HG03342 (cell line): Measurements from ENCODE around the gene FBXW8.

Source experiments
- ATAC-seq: cut with Tn5 transposase; IDR thresholded peaks from one replicate; pipeline ENCODE4 v1.9.1; 2021; ENCODE audit warnings: mild to moderate bottlenecking, moderate library complexity; ENCODE audit not compliant: unreplicated experiment

The FBXW8 gene

DNA sequence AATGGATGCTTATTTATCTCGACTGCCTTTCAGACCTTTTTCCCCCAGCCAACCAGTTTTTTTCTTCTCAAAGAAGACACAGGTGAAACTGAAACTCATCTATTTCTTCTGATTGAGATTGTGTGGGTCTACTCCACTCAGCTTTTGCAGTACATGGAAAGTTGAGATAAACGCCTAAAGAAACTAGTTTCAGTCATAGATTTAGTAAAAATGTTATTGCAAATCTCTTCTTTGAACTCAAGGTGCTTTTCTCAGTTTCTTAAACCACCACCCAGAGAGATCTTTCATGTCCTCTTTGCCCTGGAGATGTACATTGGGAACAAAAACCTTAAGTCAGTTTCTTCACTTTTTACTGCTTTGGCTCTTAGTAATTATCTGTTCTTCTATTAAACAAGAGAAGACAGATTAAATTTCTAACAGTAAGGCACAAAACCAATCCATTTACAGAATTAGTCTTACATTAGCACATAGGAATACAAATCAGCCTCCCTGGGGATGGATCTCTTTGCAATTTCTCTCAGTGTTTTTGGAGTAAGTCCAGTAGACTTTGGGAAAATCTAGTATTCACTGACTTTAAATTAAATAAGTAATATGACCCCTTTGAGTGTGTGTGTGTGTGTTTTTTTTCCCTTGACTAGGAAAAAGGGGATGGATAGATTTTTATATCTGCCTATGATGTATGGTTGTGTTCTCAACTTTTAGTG, 11.6 kb downstream of the FBXW8 start:
- peak; percentile 57 for ATAC-seq

DNA sequence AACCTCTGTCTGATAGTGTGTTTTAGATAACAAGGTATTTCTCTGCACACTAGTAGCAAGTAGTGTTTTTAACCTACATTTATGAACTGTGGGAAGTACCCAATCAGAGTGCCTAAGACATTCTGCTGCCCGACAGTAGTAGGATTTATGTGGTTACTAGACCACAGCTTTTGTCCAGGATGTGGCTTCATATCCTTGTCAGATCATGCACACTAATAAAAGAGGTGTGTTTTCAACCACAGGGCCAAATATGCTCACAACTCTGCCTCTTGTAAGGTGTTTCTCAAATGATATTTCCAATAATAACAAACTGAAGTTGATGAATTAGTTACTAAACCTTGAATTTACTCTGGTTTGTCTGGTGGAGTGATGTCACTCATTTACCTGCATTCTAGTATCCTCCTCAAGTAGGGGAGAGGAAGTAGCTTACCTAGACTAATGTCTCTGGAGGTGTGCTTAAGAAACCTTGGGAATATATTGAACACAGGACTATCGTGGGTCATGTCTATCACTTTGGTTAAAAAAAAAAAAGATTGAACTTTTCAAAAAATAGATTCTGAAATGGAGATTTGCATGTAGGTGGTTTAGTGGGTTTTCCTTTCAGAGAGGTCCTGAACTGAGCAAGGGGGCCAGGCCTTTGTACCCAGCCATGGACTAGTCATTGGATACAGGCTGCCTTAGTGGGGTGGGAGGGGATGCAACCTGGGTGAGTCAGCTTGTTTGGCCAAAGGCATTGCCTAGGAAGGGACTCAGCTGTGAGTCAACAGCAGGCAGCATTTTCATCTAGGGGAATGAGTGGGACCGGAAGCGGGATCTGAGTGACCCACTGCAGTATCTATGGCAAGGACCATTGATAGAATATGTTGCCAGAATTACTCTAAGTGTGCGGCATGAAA, 14.1 kb downstream of the FBXW8 start:
- peak; percentile 67 for ATAC-seq

DNA sequence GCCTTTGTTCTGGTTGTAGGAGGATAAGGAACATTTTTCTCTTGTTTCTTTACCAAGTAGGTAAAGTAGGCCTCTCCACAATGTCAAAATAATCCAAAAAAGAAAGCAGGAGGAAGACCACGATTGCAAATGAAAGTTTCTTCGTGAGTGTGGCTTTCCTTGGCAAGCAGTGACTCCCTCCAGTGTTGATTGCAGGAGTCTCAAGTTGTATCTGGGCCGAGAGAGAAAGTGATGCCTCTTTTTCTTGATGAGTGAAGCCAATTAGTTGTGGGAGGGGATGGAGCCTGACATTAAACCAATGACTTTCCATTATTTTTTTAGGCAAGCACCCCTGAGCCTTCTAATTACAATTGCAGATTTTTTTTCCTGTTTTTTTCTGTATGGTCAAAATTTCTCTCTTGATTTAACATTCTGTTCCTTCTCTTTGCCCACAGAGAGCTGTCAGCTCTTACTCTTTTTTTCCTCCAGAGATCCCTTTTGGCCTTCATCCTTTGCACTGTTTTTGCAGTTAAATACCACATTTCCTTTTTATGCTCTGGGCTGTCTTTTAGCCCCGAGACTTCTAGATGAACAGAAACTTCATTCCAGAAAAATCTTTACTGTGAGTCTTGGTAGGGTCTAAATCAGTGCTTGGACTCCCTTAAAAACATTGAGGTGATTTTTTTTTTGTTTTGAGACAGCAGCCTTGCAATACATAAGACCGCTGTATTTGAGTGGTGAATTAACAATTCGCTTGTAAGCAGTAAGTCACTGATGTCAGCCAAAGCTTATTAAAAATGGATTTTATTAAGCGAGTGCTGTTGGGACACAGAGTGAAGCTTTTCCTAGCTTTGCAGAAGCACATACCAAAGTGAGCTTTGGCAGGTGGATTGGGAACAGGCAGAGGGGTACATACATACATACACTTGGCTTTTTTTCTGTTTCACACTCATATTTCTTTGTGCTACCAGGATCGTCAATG, 15.8 kb downstream of the FBXW8 start:
- no peak for ATAC-seq

DNA sequence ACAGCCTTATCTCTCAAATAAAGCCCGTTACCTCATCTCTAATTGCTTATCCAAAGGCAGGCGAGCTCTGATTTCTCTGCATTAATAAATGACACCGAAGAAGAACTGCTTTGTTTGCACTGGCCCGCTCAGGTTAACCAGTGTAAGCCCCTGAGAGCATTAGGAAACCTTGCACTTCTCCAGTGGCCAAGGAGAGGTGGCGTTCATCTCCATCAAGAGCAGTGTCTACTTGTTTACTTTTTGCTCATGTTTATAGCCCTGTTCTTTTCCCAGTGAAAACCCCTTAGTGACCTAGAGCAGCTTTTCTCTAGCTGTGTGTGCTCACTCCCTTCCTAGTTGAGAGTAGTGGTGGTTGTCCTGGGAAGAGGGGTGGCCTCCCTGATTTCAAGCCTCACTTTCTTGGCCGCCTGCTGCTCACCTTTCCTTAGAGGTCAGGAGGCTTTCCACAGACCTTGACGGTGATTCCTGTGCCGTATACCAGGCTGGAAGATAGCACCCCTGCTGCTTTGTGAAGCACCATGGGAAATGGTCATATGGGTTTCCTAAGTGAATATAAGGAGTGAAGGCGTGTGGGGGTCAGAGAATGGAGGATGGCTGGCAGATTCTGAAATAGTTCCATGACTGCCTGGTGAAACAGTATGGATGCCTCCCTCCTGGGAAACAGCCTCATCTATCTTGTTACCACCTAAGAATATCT, 16.6 kb downstream of the FBXW8 start:
- no peak for ATAC-seq

DNA sequence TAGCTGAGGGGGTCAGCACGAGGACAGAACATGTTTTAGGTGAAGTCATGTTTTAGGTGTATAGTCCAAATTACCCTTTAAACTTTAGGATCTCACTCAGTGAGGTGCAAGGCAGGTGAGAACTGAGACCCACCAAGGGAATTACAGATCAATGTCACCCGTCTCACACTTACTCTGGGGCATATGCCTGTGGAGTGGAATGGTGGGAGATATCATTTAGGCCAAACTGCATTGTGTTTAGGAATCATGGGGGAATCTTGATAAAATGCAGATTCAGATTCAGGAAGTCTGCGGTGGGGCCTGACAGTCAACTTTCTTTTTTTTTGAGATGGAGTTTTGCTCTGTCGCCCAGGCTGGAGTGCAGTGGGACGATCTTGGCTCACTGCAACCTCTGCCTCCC, 17.8 kb downstream of the FBXW8 start:
- ATAC-seq, result no peak

DNA sequence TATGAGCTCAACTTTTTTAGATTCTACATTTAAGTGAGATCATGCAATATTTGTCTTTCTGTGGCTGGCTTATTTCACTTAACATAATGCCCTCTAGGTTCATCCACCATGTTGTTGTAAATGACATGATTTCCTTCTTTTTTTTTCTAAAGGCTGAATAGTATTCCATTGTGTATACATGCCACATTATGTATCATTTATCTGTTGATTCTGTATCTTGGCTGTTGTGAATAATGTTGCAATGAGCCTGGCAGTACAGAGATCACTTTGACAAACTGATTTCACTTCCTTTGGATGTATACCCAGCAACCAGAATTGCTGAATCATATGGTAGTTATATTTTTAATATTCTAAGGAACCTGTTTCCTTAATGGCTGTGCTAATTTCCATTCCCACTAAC, 19.1 kb downstream of the FBXW8 start:
- no peak for ATAC-seq

DNA sequence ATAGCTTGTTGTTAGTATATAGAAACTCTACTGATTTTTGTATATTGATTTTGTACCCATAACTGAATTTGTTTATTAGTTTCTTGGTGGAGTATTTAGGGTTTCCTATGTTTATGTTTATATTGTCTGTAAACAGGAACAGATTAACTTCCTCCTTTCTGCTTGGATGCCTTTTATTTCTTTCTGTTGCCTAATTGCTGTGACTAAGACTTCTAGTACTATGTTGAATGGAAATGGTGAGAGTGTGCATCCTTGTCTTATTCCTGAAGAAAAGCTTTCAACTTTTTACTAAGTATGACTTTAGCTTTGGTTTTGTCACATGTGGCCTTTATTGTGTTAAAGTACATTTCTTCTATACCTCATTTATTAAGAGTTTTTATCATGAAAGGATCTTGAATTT, 20.9 kb downstream of the FBXW8 start:
- ATAC-seq, result no peak

DNA sequence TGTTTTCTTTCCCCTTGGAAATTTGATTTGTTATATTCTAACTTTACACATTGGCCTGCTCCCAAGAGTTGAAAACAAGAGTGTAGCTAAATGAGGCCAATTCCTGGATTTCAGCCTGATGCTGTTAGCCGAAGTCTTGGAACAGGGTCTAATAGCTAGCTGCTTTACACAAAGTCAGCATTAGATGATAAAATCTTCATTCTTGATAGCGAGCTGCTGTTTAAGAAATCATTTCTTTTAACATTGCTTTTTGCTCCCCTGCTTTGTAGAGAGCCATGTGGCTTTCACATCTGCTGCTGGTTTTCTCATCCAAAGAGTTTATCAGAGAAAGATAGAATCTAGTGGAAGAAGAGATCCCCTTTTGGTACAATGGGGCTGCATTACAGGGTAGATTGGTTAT, 22.3 kb downstream of the FBXW8 start:
- no peak for ATAC-seq

DNA sequence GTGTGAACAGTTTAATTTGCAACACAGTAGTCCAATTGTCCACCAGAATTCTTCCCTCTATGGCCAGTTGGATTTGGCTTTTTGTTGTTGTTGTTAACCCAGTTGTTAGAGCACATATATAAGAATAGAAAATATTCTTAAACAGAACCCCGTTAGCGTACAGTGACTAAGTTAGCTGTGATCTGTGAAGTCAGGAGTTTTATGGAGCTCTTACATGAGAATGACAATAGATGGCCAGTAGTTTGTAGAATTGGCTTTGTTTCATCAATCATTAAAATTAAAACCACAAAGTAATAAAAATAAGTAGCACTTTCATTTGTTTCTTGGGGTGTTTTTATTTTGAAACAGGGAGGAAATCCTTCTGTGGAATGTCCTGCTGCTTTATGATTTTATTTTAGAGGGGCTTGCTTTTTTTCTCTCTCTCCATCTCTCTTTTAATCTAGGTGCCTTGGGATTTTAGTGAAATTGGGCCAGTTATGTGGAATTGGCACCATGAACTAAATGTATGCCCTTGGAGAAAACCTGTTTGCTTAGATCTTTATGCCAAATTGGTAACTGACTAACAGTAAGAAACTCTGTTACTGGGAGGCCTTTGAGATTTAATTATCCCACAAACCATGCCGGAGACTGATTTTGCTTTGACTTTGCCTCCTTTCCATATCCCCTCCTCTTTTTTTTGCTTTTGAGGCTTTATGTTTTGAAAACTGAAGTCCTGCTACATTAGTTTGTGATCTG, 22.9 kb downstream of the FBXW8 start:
- no peak for ATAC-seq

DNA sequence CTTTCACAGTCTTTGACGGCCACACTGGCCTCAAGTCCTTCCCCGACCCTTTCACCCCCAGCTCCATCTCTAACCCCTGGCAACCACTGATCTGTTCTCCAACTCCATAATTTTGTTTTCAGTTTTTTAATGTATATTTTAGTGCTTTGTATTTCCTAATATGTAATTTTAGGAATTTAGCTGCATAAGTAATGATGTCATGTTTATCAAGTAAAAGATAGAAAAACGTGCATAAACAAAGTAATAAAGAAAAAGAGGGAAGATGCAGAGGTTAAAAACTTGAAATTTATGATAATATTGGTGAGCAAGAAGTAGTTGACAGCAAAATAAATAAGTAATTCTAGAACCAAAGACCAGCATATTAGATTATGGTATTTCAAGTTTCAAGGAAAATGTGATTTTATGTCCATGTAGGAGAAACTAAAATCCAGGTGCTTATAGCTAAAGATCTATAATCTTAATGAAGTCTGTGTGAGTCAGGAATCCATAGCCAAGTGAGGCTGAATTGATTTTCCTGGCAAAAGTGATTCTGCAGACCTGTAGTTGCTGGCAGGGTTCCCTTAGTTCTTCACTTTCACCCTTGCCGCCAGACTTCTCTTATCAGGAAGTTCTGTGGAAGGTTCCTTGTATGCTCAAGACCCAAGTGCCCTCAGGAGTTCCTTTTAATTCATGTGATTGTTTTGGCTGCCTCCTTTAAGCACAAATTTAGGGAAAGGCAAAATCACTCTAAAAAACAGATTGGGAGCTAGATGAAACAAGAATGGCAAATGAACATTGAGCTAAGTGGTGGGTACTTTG, 24.4 kb downstream of the FBXW8 start:
- ATAC-seq, result no peak

DNA sequence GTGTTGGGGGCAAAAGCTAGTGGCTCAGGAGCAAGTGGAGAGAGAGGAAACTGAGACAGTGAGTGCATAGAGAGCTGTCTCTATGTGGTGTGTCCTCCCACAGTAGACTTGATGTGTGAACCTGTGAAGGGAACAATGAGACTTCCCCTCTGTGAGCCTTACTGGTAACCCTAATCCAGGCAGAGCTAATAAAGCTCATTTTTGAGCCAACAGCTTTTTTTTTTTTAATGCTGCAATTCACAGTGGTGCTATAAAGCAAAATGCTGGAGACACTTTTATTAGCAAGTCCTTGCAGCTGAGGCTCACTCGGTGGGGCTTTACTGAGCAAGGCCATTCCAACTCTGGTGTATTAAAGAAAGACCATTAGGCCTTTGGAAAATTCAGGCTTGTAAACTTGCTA, 26.9 kb downstream of the FBXW8 start:
- ATAC-seq, result no peak

DNA sequence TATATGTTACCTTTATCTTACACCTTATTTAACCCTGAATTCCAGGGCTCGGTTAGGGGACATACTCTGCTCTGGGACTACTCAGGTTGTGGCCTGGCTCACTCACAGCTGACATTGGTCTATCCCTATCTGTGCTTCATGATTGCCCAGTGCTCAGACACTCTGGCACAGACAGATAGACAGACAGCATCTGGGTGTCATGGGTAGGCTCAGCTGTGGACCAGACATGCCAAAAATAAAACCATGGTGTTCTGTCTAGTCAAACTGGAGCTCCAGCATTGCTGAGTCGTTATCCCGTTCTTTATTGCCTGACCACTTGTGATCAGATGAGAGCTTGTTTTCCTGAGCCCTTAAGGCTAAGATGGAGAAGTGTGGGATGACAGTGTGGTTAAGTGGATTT, 29.0 kb downstream of the FBXW8 start:
- no peak for ATAC-seq

DNA sequence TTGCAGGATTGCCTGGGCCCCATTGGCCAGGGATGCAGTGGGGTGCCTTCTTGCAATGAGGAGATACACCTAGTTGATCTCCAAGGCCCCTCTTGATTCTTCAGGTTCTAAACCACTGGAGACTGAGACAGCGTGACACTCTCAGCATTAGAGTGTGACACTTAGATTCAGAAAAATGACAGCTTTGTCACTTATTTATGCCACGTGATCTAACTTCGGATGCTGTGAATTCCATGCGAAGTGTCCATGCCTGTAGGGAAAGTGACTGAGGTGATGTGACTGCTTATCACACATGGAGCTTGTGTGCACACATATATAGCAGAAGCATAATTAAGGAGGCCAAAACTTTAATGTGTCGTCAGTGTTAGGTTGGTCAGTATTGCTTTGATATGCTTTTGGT, 30.4 kb downstream of the FBXW8 start:
- ATAC-seq, result no peak

DNA sequence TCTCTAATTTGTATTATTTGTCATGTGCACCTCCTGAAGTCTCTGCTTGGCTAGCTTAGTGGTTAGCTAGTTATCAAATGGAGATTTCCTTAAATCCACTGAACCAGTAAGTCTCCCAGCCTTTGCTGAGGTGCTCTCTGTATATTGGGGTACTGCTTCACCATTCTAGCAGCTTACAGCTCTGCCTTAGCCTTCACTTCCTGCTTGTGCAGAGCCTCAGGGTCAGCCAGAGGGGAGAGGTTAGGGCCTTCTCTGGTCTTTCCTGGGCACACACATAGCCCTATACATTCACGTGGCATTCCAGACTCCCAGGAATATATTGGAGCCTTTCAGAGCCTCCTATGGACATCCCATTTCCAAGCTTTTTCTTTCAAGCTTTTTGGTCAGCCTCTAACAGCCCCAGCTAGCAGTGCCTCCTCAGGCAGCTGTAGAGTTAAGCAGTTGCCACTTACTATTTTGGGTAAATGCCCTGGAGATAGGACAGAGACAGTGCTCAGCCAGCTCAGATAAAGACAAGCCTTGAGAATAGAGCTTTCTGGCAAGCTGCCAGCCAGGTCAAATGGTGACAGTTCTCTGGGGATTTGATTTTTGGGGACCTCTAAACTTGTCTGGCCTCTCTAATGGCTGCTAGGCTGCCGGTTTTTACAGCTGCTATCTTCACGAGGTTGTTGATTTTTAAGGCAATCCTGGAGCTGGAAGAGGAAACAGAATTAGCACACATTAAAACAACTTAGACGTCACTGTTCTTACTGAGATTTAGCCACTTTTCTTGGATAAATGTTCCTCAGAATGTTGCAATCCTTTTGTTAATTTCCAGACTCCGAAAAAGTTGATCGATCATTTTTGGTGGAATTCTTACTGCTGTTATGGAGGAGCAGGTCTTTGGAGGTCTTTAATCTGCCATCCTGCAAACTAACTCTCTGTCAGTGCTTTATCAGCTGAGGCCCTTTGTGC, 32.9 kb downstream of the FBXW8 start:
- no peak for ATAC-seq

DNA sequence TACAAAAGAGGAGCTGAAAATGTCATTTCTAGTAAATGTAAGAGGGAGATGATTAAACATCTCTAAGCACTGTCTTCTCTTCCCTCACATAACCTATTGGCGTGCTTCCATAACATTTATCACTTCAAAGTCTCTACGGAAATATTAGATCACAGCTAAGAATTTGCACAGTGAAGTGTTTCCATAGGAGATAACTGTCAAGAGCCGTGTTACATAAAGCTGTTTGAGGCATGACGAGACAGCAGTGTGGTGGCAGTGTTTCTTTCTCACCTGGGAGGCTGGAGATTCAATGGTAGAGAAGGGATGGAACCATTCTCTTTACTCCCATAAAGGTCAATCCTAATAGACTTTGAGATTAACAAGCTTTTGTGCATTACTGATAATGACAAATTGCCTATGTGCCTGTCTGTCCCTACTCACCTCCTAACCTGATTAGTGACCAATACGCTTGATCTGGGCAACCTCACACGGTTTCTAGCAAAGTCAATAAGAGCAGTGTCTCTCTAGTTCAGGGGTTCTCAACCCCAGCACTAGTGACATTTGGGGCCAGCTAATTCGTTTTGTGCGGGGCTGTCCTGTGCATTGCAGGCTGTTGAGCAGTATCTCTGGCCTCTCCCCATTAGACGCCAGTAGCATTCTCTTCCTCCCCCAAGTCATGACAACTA, 35.3 kb downstream of the FBXW8 start:
- ATAC-seq, result no peak

DNA sequence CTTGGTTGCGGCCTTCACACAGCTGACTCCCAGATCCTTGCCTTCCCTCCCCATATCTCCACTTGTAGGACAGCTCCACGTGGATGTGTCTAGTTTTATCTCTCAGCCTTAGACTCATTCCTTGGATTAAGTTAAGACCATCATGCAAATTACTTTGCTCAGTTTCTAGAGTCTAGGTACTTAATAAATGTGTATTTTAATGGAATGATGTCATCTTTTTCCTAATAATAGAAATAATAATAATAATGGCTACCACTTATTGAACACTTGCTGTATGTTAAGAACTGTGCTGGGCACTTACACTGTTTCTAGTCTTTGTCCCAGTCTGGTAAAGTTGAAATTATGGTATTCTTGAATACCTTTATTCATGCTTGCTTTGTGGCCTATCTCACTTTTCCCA, 37.5 kb downstream of the FBXW8 start:
- ATAC-seq, result no peak

DNA sequence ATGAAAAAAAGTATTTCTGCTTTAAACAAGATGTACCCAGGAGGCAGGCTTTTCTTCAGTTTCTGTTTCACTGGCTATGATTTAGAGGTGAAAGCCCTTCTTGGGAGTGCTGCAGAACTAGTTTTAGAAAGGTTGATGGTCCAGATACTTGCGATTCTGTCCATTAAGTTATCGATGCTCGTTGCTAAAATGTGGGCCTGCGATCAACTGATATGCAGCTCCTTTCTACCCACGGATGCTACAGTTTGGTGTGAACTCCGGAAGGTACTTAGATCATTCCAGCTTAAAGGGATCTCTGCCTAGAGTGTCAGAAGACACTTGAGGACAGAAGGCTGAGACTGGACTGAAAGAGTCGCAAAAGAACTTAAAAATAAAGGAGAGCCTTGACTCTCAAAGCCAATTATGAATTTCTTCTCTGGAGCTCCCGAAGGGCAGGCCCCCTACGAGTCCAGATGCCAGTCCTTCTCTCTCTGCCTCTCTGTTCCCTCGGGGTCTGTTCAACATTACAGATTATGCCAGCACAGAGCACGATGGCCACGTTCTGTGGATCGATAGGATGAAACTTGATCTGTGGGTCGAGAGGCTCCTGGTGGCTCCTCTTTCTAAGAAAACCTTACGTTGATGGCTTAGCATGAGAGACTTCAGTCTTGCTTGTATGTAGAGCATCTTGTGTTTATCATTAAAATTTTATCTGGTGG, 40.0 kb downstream of the FBXW8 start:
- no peak for ATAC-seq
